GOT3 (cell line): ENCODE data around the gene PCBP3.

ENCODE experiments used
- DNase-seq: peaks from one replicate; lab custom pipeline; 2025; ENCODE audit warnings: mixed read lengths; lab: John Stamatoyannopoulos, UW

Gene PCBP3

DNA sequence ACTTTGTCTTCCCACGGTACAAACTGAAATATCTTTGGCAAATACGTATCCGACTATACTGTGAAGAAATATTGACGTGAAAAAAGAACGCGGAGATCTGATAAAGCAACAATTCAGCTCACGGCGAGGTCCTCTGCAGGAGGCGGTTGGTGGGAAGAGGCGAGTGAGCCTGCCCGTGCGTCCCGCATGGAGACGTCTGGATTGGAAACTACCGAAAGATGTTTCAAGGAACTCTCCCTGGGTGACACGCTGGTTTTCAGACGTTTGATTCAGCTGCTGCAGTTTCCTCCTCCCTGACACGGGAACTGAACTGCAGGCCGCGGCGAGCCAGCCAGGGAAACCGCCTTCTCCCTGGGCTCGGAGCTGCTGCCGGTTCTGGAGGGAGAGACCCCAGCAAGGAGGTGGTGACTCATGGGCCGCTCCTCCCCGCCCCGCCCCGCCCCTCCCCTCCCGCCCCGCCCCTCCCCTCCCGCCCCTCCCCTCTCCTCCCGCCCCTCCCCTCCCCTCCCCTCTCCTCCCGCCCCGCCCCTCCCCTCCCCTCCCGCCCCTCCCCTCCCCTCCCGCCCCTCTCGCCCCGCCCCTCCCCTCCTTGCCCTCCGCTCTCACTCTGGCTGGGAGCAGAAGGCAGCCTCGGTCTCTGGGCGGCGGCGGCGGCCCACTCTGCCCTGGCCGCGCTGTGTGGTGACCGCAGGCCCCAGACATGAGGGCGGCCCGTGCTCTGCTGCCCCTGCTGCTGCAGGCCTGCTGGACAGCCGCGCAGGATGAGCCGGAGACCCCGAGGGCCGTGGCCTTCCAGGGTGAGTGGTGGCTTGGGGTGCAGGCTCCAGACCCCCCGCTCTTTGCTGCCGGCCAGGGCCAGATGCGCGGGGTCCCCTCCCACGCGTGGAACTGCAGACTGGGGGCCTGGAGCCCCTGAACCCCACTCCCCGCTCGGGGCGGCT, 337.9 kb downstream of the PCBP3 start, which contains the start of gene COL6A1:
TSS of gene COL6A1 (plus strand) at position 620 of the 941 bp plus-strand sequence. CDS start at position 701, 81 bp downstream.
- peak; percentile 58 for DNase-seq

DNA sequence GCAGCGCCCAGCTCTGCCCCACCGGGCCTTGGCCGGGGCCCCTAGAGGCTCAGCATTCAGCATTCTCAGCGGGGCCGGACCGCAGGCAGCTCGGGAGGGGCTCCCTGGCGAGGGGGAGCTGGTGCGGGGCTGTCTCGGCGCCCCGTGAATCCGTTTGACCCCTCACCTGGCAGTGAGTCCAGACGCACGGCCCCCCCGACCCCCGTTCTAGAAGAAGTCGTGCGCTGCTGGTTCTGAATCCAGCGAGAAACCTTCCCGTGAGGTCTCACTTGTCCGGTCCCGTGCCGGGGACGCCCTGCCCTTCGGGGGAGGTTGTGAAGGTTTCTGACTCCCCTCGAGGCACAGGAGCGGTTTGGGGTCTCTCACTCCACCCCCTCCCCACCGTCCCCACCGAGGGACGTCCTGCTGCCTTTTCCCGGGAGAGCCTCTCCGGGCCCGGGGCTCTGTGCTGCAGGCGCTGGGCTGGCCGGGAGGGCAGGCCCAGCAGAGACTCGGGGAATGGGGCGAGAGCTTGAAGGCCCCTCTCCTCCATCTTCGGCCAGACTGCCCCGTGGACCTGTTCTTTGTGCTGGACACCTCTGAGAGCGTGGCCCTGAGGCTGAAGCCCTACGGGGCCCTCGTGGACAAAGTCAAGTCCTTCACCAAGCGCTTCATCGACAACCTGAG, 338.7 kb downstream of the PCBP3 start:
- no peak for DNase-seq

DNA sequence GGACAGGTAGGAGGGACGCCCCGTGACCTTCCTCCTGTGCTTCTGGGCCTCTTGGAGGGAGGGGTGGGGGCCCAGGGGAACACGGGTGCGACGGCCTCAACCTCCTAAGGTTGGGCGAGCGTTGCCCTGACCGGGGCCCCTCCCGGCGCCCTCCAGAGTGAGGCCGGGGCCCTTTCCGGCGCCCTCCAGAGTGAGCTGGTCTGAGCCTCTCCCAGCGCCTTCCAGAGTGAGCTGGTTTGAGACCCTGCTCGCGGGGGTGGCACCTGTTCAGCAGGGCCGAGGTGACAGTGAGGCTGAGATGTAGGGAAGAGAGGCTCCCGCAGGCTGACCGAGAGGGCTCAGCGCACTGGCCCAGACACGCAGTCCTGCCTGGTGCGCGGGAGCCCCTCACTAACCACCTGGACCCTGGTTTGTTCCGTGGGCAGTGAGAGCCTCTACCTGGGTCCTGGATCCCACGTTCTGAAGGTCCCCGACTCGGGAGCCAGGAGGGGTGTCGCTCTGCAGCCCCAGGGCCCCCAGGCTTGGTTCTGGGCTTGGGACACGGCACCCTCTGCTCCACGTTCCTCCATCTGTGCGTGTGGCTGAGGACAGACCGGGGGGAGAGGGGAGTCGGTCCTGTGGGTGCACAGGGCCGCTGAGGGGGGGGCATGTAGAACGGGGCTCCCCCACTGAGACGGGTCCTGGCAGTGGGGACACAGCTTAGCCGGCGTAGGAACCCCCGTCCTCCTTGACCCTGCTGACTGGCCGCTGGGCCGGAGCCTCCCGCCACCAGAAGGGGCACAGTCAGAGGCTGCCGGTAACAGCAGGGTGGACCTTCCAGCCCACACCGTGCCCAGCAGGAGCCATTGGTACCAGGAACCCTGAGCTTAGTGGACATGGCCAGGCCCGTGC, 339.5 kb downstream of the PCBP3 start:
- DNase-seq = no peak

DNA sequence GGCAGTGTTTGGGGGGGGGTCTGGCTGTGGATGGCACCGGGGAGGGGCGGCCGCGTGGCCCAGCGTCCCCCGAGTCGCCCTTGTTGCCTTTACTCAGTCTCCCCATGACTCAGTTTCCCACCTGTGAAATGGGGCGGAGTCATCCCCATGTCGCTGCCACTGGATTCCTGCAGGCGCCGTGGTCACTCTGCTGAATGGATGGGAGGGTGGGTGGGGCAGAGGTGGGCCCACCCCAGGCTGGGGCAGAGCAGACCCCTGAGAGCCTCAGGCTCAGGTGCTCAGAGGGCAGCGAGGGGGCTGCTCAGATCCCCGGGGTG, 340.1 kb downstream of the PCBP3 start:
- no peak for DNase-seq

DNA sequence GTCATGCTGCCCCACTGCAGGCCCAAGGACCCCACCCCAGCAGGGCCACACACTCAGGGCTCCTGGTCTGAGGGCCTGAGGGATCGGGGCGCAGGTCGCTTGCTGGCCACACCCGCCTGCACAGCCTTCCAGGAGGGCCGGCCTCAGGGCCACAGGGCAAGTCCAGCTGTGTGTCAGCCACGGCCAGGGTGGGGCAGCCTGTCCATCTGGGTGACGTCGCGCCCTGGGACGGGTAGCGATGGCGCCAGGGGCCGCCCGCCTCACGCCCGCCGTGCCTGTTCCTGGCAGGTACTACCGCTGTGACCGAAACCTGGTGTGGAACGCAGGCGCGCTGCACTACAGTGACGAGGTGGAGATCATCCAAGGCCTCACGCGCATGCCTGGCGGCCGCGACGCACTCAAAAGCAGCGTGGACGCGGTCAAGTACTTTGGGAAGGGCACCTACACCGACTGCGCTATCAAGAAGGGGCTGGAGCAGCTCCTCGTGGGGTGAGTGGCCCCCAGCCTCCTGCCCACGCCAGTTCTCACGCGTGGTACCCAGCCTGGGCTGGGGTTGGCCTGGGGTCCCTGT, 340.5 kb downstream of the PCBP3 start:
- DNase-seq = no peak

DNA sequence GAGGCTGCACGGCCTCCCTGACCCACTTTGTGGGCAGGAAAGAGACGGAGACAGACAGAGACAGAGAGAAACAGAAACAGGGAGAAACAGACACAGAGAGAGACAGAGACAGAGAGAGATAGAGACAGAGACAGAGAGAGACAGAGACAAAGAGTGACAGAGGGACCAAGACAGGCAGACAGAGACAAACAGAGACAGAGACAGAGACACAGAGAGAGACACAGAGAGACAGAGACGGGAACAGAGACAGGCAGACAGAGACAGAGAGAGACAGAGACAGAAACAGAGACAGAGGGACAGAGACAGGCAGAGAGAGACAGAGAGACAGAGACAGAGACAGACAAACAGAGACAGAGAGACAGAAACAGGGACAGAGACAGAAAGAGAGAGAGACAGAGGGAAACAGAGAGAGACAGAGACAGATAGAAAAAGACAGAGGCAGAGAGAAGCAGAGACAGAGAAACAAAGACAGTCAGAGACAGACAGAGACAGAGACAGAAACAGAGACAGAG, 341.1 kb downstream of the PCBP3 start:
- DNase-seq = no peak

DNA sequence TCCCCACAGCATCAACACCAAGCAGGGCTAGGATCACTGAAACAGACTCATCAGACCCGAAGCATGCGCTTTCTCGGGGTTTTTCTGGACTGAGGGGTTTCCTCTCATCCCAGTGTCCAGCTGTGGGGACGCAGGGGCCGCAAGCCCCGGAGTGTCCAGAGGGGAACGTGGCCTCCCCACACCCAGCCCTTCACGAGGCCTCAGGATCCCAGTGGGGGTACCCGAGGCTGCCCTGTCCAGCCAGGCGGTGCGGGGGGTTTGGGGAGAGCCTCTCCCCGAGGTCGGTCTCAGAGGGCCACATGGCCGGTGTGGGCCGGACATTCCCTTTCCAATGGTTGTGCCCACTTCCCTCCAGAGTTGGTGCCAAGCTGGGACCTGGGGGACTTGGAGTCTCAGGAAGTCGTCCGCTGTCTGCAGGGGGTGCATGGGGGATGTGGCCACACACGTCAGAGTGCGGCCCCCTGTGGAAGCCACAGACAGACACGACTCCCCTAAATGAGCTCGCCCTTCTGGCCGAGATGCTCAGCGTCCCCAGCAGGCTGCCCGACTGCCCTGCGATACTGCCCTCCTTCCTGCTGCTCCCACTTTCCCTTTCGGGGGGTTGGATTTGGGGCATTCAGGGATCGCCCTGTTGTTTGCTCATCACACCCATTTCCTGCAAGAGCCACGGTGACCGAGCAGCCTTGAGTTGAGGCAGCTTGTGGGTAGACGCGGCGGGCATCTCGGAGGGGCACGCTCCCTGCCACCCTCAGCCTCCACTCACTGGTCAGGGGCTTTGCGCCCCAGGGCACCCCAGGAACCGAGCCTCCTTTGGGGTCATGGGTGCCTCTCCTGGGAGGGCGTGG, 342.2 kb downstream of the PCBP3 start:
- no peak for DNase-seq

DNA sequence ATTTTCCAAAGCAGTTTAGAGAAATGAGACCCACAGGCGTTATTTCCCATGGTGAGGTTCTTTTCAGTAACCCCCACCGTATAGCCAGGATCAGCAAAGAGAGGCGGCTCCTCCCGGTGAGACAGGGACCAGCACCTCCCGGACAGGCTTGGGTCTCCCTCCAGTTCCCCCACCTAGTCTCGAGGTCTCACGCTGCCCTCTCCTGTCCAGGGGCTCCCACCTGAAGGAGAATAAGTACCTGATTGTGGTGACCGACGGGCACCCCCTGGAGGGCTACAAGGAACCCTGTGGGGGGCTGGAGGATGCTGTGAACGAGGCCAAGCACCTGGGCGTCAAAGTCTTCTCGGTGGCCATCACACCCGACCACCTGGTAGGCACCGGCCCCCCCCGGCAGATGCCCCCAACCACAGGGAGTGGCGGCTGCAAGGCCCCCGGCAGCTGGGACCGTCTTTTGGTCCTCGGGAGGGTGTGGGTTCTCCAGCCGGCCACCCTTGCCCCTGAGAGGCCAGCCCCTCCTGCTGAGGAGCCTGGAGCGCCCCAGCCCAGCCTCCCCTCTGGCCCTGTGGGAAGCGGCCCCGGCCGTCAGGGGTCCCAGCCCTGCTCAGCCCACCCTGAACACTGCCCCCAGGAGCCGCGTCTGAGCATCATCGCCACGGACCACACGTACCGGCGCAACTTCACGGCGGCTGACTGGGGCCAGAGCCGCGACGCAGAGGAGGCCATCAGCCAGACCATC, 343.0 kb downstream of the PCBP3 start:
- no peak for DNase-seq

DNA sequence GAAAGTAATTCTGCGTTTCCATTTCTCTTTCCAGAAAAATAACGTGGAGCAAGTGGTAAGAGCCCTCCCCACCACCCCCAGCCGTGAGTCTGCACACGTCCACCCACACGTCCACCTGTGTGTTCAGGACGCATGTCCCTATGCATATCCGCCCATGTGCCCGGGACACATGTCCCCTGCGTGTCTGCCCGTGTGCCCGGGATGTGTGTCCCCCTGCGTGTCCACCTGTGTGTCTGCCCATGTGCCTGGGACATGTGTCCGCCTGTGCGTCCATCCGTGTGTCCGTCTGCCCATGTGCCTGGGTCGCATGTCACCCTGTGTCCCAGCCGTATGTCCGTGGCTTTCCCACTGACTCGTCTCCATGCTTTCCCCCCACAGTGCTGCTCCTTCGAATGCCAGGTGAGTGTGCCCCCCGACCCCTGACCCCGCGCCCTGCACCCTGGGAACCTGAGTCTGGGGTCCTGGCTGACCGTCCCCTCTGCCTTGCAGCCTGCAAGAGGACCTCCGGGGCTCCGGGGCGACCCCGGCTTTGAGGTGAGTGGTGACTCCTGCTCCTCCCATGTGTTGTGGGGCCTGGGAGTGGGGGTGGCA, 343.7 kb downstream of the PCBP3 start:
- DNase-seq = no peak

DNA sequence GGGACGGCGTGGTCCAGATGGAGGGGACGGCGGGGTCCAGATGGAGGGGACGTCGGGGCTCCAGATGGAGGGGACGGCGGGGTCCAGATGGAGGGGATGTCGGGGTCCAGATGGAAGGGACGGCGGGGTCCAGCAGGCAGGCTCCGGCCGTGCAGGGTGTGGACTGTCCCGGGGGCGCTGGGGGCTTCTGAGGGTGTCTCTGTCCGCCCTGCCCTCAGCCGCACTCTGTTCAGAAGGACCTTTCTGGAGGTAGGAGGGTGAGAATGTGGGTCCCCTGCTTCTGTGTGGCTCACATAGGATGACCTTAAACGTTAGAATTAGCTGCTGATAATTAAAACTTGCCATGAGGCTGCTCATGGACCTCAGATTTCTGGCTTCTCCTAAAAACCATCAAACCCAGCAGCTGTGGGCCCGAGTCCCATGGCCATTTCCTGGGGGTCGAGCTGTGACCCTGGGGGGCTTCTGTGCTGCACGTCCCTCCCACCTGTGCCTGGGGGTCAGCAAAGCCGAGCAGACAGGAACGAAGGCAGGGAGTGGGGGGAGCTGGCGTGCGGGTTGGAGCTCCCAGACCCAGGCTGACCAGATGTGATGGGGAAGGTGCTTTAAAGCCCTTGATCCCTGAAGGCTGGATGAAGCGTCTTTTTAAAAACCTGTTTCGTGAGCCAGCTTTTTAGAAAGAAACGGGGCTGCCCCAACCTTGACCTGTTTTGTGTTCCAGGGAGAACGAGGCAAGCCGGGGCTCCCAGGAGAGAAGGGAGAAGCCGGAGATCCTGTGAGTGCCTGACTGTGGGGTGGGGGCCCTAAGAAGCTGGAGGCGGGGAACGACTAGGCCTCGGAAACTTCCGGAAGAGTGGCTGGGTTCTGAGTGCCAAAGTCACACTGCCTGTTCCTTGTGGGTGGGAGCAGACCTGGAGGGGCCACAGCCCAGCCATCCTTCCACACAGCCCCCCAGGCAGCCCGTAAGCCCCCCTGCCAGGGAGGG, 345.1 kb downstream of the PCBP3 start:
- no peak for DNase-seq

DNA sequence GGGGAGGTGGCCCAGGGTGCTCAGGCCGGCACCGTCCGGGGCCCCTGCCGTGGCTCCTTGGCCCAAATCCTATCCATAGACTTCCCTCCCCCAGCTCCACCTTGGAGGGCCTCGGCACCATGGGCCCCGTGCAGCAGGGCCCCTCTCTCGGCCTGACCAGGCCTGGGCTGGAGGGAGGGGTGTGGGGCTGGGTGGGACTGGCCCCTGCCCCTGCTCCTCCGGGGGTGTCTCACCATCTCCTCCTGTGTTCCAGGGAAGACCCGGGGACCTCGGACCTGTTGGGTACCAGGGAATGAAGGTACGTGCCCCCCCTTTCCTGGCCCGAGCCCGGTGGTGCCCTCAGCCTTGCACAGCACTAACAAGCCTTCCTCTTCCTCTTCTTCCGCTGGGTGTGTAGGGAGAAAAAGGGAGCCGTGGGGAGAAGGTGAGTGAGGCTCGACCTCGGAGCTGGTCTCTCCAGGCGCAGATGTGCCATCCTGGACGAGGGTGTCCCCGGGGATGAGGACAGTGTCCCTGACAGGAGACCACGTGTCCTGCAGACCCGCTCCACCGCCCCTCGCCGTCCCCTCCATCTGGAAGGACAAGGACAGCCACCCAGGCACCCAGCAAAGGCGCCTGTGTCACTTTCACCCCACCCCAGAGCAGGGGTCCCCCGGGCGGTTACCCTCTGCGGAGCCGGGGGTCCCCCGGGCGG, 346.0 kb downstream of the PCBP3 start:
- no peak for DNase-seq

DNA sequence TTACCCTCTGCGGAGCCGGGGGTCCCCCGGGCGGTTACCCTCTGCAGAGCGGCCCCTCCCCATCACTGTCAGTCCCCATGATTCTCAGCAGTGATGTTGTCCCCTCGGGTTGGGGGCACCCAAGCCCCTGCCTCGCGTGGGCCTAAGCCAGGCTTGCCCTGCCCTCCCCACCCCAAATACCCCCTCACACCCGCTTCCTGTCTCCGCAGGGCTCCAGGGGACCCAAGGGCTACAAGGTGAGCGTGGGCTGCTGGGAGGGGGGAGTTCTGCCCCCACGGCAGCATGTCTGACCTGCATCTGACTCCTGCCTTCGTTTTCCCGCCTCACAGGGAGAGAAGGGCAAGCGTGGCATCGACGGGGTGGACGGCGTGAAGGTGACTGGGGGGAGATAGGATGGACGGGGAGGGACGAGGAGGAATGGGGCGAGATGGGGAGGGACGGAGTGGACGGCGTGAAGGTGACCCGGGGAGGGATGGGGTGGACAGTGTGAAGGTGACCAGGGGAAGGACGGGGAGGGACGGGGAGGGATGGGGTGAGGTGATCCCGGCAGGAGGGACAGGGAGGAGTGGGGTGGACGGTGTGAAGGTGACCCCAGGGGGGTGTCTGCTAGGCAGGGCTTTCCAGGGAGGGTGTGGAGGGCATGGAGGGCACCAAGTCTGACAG, 346.7 kb downstream of the PCBP3 start:
- no peak for DNase-seq

DNA sequence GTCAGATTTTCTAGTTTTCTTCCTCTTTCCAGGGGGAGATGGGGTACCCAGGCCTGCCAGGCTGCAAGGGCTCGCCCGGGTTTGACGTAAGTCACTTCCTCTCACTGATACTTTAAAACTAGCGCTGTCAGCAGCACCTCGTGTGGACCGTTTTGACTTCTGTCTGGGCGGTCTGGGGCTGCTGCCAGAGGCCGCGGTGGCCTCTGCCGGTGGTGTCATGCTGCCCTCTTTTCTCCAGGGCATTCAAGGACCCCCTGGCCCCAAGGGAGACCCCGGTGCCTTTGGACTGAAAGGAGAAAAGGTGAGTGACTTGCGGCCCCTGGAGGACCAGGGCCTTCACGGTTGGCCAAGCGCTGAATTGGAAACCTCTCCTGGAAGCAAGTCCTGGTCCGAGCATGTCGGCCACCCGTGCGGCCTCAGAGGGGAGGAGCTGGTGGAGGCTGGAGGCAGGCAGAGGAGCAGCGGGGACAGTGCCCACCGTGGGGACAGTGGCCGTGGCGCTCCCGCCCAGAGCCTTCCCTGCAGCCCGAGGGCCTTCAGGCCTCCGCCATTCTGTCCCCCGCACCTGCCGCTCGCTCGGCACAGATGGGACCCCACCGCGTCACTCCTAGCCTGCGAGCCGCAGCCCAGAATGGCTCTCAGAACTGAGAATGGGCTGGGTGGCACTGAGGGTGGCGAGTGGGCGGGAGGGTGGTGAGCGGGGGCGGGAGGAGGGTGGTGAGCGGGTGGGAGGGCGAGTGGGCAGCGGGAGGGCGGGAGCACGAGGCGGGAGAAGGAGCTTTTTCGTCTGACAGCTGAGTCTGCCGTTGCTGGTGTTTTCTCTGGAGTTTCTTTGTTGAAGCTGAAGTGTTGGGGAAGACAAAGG, 347.4 kb downstream of the PCBP3 start:
- no peak for DNase-seq

DNA sequence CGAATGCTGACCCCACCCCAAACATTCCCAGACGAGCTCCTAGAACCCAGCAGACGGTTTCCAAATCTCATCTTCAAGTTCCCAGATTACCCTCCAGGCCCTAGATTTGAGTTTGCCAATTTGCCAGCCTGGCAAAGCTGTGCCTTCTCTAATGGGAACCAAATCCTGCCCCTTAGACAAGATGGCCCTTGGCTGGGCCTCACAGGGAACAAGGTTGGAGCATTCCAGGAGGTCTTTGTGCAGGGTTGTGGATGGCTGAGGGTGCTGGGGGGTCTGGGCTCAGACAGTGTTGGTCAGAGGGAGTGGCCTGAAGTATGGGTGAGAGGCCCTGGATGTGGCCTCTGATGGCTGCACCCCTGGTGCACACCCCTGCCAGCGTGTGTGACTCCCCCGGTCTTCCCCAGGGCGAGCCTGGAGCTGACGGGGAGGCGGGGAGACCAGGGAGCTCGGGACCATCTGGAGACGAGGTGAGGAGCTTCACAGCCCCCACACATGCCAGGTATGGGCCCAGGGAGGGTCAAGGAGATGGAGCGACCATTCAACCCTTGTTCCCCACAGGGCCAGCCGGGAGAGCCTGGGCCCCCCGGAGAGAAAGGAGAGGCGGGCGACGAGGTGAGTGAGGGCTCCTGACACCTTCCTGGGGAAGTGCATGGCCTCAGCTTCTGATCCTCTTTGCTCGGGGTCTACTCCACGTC, 348.2 kb downstream of the PCBP3 start:
- DNase-seq = no peak
